ENCODE measurements around the gene MPPED1.

Gene MPPED1

GRCh38 chr22:43440104-43440387, 28.2 kb downstream of the MPPED1 start:
- no peaks in the 10 kb centered on the region for H3K9me3 ChIP-seq (ENCODE audit: insufficient read depth, low read length, severe bottlenecking)
- H3K36me3 ChIP-seq (ENCODE audit: insufficient read depth, low read length), result no peaks in the 10 kb centered on the region
- H3K9ac ChIP-seq (ENCODE audit: low read depth, low read length), result no peak overlapping the region
- H2AFZ ChIP-seq (ENCODE audit: low read depth, low read length), result no peak overlapping the region
- no peaks in the 10 kb centered on the region for H3K79me2 ChIP-seq (ENCODE audit: insufficient read depth, low read length)
- H3K4me2 ChIP-seq (ENCODE audit: insufficient read depth, low read length), result no peak overlapping the region
- no peak overlapping the region for H3K4me3 ChIP-seq (ENCODE audit: low read depth in 1 of 2, low read length in 2 of 2)
- TF ChIP-seq EZH2 (IDR thresholded peaks at IDR 0.05; ENCODE audit: borderline replicate concordance, low read depth, low read length, severe bottlenecking), result no peak
- TF ChIP-seq CTCF (IDR thresholded peaks at IDR 0.05; ENCODE audit: borderline replicate concordance, extremely low read depth, low read length, poor library complexity, severe bottlenecking), result no peak
- H4K20me1 ChIP-seq (ENCODE audit: insufficient read depth, low read length), result peaks cover 9% of the 10 kb centered on the region; the same call in 1 of the 2 replicates
- no peak overlapping the region for H3K27ac ChIP-seq (ENCODE audit: low read length)
- ATAC-seq (ENCODE audit: insufficient read depth, low read depth) (no peak), DNase-seq (no peak)
- no peaks in the 10 kb centered on the region for H3K4me1 ChIP-seq (ENCODE audit: insufficient read depth, low read length)
- no peaks in the 10 kb centered on the region for H3K27me3 ChIP-seq (ENCODE audit: insufficient read depth, low read length, poor library complexity)

- Histone ChIP-seq H3K27me3 (ENCODE audit: insufficient read depth, low read length, poor library complexity) (no peaks in the 10 kb centered on the region), H3K4me3 (ENCODE audit: low read depth in 1 of 2, low read length in 2 of 2) (no peak overlapping the region), H3K9me3 (ENCODE audit: insufficient read depth, low read length, severe bottlenecking) (no peaks in the 10 kb centered on the region), H2AFZ (ENCODE audit: low read depth, low read length) (no peak overlapping the region), H3K27ac (ENCODE audit: low read length) (no peak overlapping the region), H3K4me2 (ENCODE audit: insufficient read depth, low read length) (no peak overlapping the region), H3K79me2 (ENCODE audit: insufficient read depth, low read length) (no peaks in the 10 kb centered on the region), H3K36me3 (ENCODE audit: insufficient read depth, low read length) (no peaks in the 10 kb centered on the region), H3K4me1 (ENCODE audit: insufficient read depth, low read length) (no peaks in the 10 kb centered on the region), H4K20me1 (ENCODE audit: insufficient read depth, low read length) (peaks cover 9% of the 10 kb centered on the region; the same call in 1 of the 2 replicates), H3K9ac (ENCODE audit: low read depth, low read length) (no peak overlapping the region)
- TF ChIP-seq CTCF (IDR thresholded peaks at IDR 0.05; ENCODE audit: borderline replicate concordance, extremely low read depth, low read length, poor library complexity, severe bottlenecking) (no peak), EZH2 (IDR thresholded peaks at IDR 0.05; ENCODE audit: borderline replicate concordance, low read depth, low read length, severe bottlenecking) (no peak)
- ATAC-seq (ENCODE audit: insufficient read depth, low read depth) (no peak), DNase-seq (peak; percentile 5)
Measured at GRCh38 chr22:43440556-43440955, 28.7 kb downstream of the MPPED1 start.

- Histone ChIP-seq H4K20me1 (ENCODE audit: insufficient read depth, low read length) (peaks cover 9% of the 10 kb centered on the region; the same call in 1 of the 2 replicates), H3K27me3 (ENCODE audit: insufficient read depth, low read length, poor library complexity) (no peaks in the 10 kb centered on the region), H3K4me2 (ENCODE audit: insufficient read depth, low read length) (no peak overlapping the region), H3K9me3 (ENCODE audit: insufficient read depth, low read length, severe bottlenecking) (no peaks in the 10 kb centered on the region), H3K36me3 (ENCODE audit: insufficient read depth, low read length) (no peaks in the 10 kb centered on the region), H3K79me2 (ENCODE audit: insufficient read depth, low read length) (no peaks in the 10 kb centered on the region), H3K27ac (ENCODE audit: low read length) (no peak overlapping the region), H3K4me3 (ENCODE audit: low read depth in 1 of 2, low read length in 2 of 2) (no peak overlapping the region), H3K4me1 (ENCODE audit: insufficient read depth, low read length) (no peaks in the 10 kb centered on the region), H2AFZ (ENCODE audit: low read depth, low read length) (no peak overlapping the region), H3K9ac (ENCODE audit: low read depth, low read length) (no peak overlapping the region)
- TF ChIP-seq CTCF (IDR thresholded peaks at IDR 0.05; ENCODE audit: borderline replicate concordance, extremely low read depth, low read length, poor library complexity, severe bottlenecking), result no peak
- TF ChIP-seq EZH2 (IDR thresholded peaks at IDR 0.05; ENCODE audit: borderline replicate concordance, low read depth, low read length, severe bottlenecking), result no peak
- ATAC-seq (ENCODE audit: insufficient read depth, low read depth), result no peak
- no peak for DNase-seq
Measured at GRCh38 chr22:43441216-43441615, 29.4 kb downstream of the MPPED1 start.

- H3K4me3 ChIP-seq (ENCODE audit: low read depth in 1 of 2, low read length in 2 of 2), result no peak overlapping the region
- H3K79me2 ChIP-seq (ENCODE audit: insufficient read depth, low read length), result no peaks in the 10 kb centered on the region
- no peak overlapping the region for H3K4me2 ChIP-seq (ENCODE audit: insufficient read depth, low read length)
- no peak overlapping the region for H3K9ac ChIP-seq (ENCODE audit: low read depth, low read length)
- TF ChIP-seq CTCF (IDR thresholded peaks at IDR 0.05; ENCODE audit: borderline replicate concordance, extremely low read depth, low read length, poor library complexity, severe bottlenecking) (no peak), EZH2 (IDR thresholded peaks at IDR 0.05; ENCODE audit: borderline replicate concordance, low read depth, low read length, severe bottlenecking) (no peak)
- ATAC-seq (ENCODE audit: insufficient read depth, low read depth) (no peak), DNase-seq (no peak)
- peaks cover 9% of the 10 kb centered on the region; the same call in 1 of the 2 replicates for H4K20me1 ChIP-seq (ENCODE audit: insufficient read depth, low read length)
- H3K36me3 ChIP-seq (ENCODE audit: insufficient read depth, low read length), result no peaks in the 10 kb centered on the region
- no peak overlapping the region for H2AFZ ChIP-seq (ENCODE audit: low read depth, low read length)
- H3K27ac ChIP-seq (ENCODE audit: low read length), result no peak overlapping the region
- H3K27me3 ChIP-seq (ENCODE audit: insufficient read depth, low read length, poor library complexity), result no peaks in the 10 kb centered on the region
- no peaks in the 10 kb centered on the region for H3K4me1 ChIP-seq (ENCODE audit: insufficient read depth, low read length)
- no peaks in the 10 kb centered on the region for H3K9me3 ChIP-seq (ENCODE audit: insufficient read depth, low read length, severe bottlenecking)
Measured at GRCh38 chr22:43441751-43442150, 29.9 kb downstream of the MPPED1 start.
